H9 (cell line): ENCODE data around the gene SH3BP2. TPM values are rescaled to one million over a fixed set of nuclear protein-coding genes. Genes with fewer than 3 reads are reported as not detected.
A peak's percentile ranks its signal among the peaks of the same experiment; 100 is the strongest.

ENCODE experiments used
- DNase-seq: peaks from one replicate; pipeline ENCODE4 v3.0.0-alpha.2; 2017
- H2AFZ ChIP-seq: one replicate; pipeline ENCODE4 v1.6.1; 2013; ENCODE audit warnings: mild to moderate bottlenecking, low read length, control low read depth, moderate library complexity
- H2AK5ac ChIP-seq: 2 replicates; pipeline ENCODE4 v1.6.1; 2013; ENCODE audit warnings: low read length, control low read depth, mixed read lengths; ENCODE audit not compliant: insufficient read length
- H2BK120ac ChIP-seq: one replicate; pipeline ENCODE4 v1.6.1; 2013; ENCODE audit warnings: low read depth, mild to moderate bottlenecking, low read length, control low read depth, inconsistent platforms; ENCODE audit not compliant: poor library complexity, severe bottlenecking
- H2BK12ac ChIP-seq: 2 replicates; pipeline ENCODE4 v1.6.1; 2013; ENCODE audit warnings: low read length, control low read depth, mixed read lengths, low read depth; ENCODE audit not compliant: insufficient read length
- H2BK15ac ChIP-seq: 2 replicates; pipeline ENCODE4 v1.6.1; 2013; ENCODE audit warnings: low read depth, low read length, control low read depth
- H2BK20ac ChIP-seq: one replicate; pipeline ENCODE4 v1.6.1; 2013; ENCODE audit warnings: low read depth, mild to moderate bottlenecking, low read length, control low read depth, inconsistent platforms; ENCODE audit not compliant: poor library complexity, severe bottlenecking
- H2BK5ac ChIP-seq: 2 replicates; pipeline ENCODE4 v1.6.1; 2013; ENCODE audit warnings: low read length, control low read depth, mixed read lengths; ENCODE audit not compliant: insufficient read length
- H3K14ac ChIP-seq: 2 replicates; pipeline ENCODE4 v1.6.1; 2013; ENCODE audit warnings: low read length, control low read depth; ENCODE audit not compliant: insufficient read depth
- H3K18ac ChIP-seq: 2 replicates; pipeline ENCODE4 v1.6.1; 2013; ENCODE audit warnings: low read depth, mild to moderate bottlenecking, mixed read lengths, low read length, control low read depth; ENCODE audit not compliant: insufficient read length
- H3K23ac ChIP-seq: 2 replicates; pipeline ENCODE4 v1.6.1; 2013; ENCODE audit warnings: low read length, control low read depth, mixed read lengths, low read depth; ENCODE audit not compliant: insufficient read length
- H3K23me2 ChIP-seq: 2 replicates; pipeline ENCODE4 v1.6.1; 2013; ENCODE audit warnings: low read depth, mild to moderate bottlenecking, mixed read lengths, low read length, control low read depth; ENCODE audit not compliant: insufficient read length, poor library complexity, severe bottlenecking
- H3K27ac ChIP-seq: 2 replicates; pipeline ENCODE4 v1.5.1; 2013; ENCODE audit warnings: low read length, control low read depth, mixed read lengths, low read depth; ENCODE audit not compliant: insufficient read length
- H3K27me3 ChIP-seq: 2 replicates; pipeline ENCODE4 v1.6.1; 2013; ENCODE audit warnings: low read length, control low read depth, inconsistent platforms; ENCODE audit not compliant: insufficient read depth
- H3K4ac ChIP-seq: 2 replicates; pipeline ENCODE4 v1.6.1; 2013; ENCODE audit warnings: low read depth, mild to moderate bottlenecking, control low read depth, inconsistent platforms, low read length, moderate library complexity
- H3K4me1 ChIP-seq: 2 replicates; pipeline ENCODE4 v1.6.1; 2013; ENCODE audit warnings: low read length, control low read depth, inconsistent platforms; ENCODE audit not compliant: insufficient read depth
- H3K4me2 ChIP-seq: 2 replicates; pipeline ENCODE4 v1.6.1; 2013; ENCODE audit warnings: low read length, control low read depth, mixed read lengths; ENCODE audit not compliant: insufficient read length, insufficient read depth
- H3K56ac ChIP-seq: 2 replicates; pipeline ENCODE4 v1.6.1; 2013; ENCODE audit warnings: low read depth, mild to moderate bottlenecking, mixed read lengths, low read length, control low read depth; ENCODE audit not compliant: insufficient read length
- H3K79me1 ChIP-seq: 2 replicates; pipeline ENCODE4 v1.6.1; 2013; ENCODE audit warnings: low read depth, mild to moderate bottlenecking, moderate library complexity, low read length, control low read depth, inconsistent platforms; ENCODE audit not compliant: insufficient read depth, poor library complexity, severe bottlenecking
- H3K79me2 ChIP-seq: 2 replicates; pipeline ENCODE4 v1.6.1; 2013; ENCODE audit warnings: low read length, control low read depth, inconsistent platforms; ENCODE audit not compliant: insufficient read depth
- H3K9ac ChIP-seq: 2 replicates; pipeline ENCODE4 v1.6.1; 2013; ENCODE audit warnings: low read length, control low read depth, mixed read lengths; ENCODE audit not compliant: insufficient read length; ENCODE audit errors: extremely low read depth
- H3K9me3 ChIP-seq: one replicate; pipeline ENCODE4 v1.6.1; 2013; ENCODE audit warnings: low read depth, low read length, inconsistent platforms; ENCODE audit not compliant: control insufficient read depth
- H3T11ph ChIP-seq: one replicate; pipeline ENCODE4 v1.6.1; 2013; ENCODE audit warnings: mild to moderate bottlenecking, low read length, control low read depth, inconsistent platforms
- H4K20me1 ChIP-seq: one replicate; pipeline ENCODE4 v1.6.1; 2013; ENCODE audit not compliant: control insufficient read depth, insufficient read length, insufficient read depth
- H4K5ac ChIP-seq: 2 replicates; pipeline ENCODE4 v1.6.1; 2013; ENCODE audit warnings: low read depth, mild to moderate bottlenecking, mixed read lengths, low read length, control low read depth; ENCODE audit not compliant: insufficient read length
- H4K8ac ChIP-seq: replicated peaks from 2 replicates; pipeline ENCODE4 v1.6.1; 2013; ENCODE audit warnings: low read length, control low read depth, mixed read lengths, low read depth; ENCODE audit not compliant: insufficient read length
- H4K91ac ChIP-seq: 2 replicates; pipeline ENCODE4 v1.6.1; 2013; ENCODE audit warnings: low read depth, mild to moderate bottlenecking, moderate library complexity, mixed read lengths, low read length, control low read depth; ENCODE audit not compliant: insufficient read length
- H3K27ac Mint-ChIP-seq, 3 experiments: 2 replicates in 2 of 3; 3 replicates in 1 of 3; pipeline ENCODE4 v1.8.0; 2020 to 2021; ENCODE audit warnings: mixed read lengths in 3 of 3, mild to moderate bottlenecking in 1 of 3, moderate library complexity in 1 of 3
- H3K27me3 Mint-ChIP-seq: 2 replicates; pipeline ENCODE4 v1.8.0; 2021; ENCODE audit warnings: low read depth, mild to moderate bottlenecking, moderate library complexity, mixed read lengths
- H3K36me3 Mint-ChIP-seq, 3 experiments: 2 replicates in 2 of 3; 3 replicates in 1 of 3; pipeline ENCODE4 v1.8.0; 2020 to 2021; ENCODE audit warnings: low read depth in 3 of 3, mixed read lengths in 3 of 3; ENCODE audit not compliant: insufficient read depth in 1 of 3
- H3K4me1 Mint-ChIP-seq, 2 experiments: 2 replicates each; pipeline ENCODE4 v1.8.0; 2020; ENCODE audit warnings: mixed read lengths in 2 of 2
- H3K4me3 Mint-ChIP-seq, 2 experiments: 2 replicates in 1 of 2; 3 replicates in 1 of 2; pipeline ENCODE4 v1.8.0; 2020 to 2021; ENCODE audit warnings: mild to moderate bottlenecking in 2 of 2, mixed read lengths in 2 of 2, moderate library complexity in 1 of 2
- H3K9me3 Mint-ChIP-seq, 2 experiments: 2 replicates in 1 of 2; 3 replicates in 1 of 2; pipeline ENCODE4 v1.8.0; 2020; ENCODE audit warnings: mild to moderate bottlenecking in 2 of 2, mixed read lengths in 2 of 2, moderate library complexity in 1 of 2
- CTCF ChIP-seq: fragments of 200-600 bp; sonication (generic); conservative IDR thresholded peaks from 3 replicates; pipeline ENCODE4 v1.8.0; 2021; ENCODE audit warnings: antibody characterized with exemption, mild to moderate bottlenecking
- WGBS: extraction: QIAGEN DNeasy Blood & Tissue Kit; methylation state at CpG from one replicate; pipeline ENCODE4 v1.1.7; 2013; ENCODE audit warnings: missing lambda C conversion rate, low lambda C conversion rate, mixed read lengths; ENCODE audit not compliant: insufficient read length; ENCODE audit errors: extremely low coverage; 5-methylcytosine and 5-hydroxymethylcytosine counted together
- total RNA-seq: library from RNA; stranded (reverse); gene quantifications from 2 replicates; pipeline ENCODE4 v1.2.1, GENCODE V29; 2021

Gene SH3BP2
- total RNA-seq, 1 experiment from 2014 or later = 37.6 TPM

- Histone ChIP-seq H3K56ac (no peak overlapping the region), H2AFZ (no peak overlapping the region), H2BK12ac (no peak overlapping the region), H3K14ac (no peak overlapping the region), H3K9ac (no peak overlapping the region), H3K23me2 (no peaks in the 10 kb centered on the region), H3K9me3 (no peaks in the 10 kb centered on the region), H3K4me2 (no peak overlapping the region), H3K23ac (no peak overlapping the region), H3K18ac (no peak overlapping the region), H2BK15ac (no peak overlapping the region), H4K8ac (no peak overlapping the region), H3K79me1 (peaks cover 13% of the 10 kb centered on the region), H2AK5ac (no peak overlapping the region), H2BK120ac (no peak overlapping the region), H3T11ph (no peak overlapping the region), H2BK20ac (no peak overlapping the region), H4K91ac (no peak overlapping the region), H4K20me1 (no peaks in the 10 kb centered on the region), H2BK5ac (no peak overlapping the region), H3K79me2 (peaks cover 13% of the 10 kb centered on the region; the same call in 1 of the 2 replicates), H4K5ac (no peak overlapping the region), H3K27me3 (no peaks in the 10 kb centered on the region), H3K27ac (no peak overlapping the region), H3K4ac (no peak overlapping the region), H3K4me1 (peaks cover 10% of the 10 kb centered on the region)
- H3K36me3 Mint-ChIP-seq = no peaks in the 10 kb centered on the region; a peak in 1 of 7 replicates
- peak overlapping the region; percentile 25 to 91 (median 85); a peak in 5 of 7 replicates for H3K27ac Mint-ChIP-seq
- no peaks in the 10 kb centered on the region for H3K9me3 Mint-ChIP-seq
- DNase-seq = no peak
- no CpG with 5 or more reads among the region's 5 CpGs for WGBS
- H3K4me1 Mint-ChIP-seq = peaks cover 59 to 65% of the 10 kb centered on the region in 2 experiments
- TF ChIP-seq CTCF = no peak
- H3K4me3 Mint-ChIP-seq = no peak overlapping the region
- H3K27me3 Mint-ChIP-seq = no peaks in the 10 kb centered on the region
Observed at GRCh38 chr4:2866891-2867290, 74.0 kb downstream of the SH3BP2 start.
